HEK293 (cell line): ENCODE data around the gene CCL4.

Source experiments
- CTCF ChIA-PET: fragments of 350-600 bp; formaldehyde crosslinking; extraction: SDS; loops from one replicate; lab custom pipeline; 2021; ENCODE audit warnings: antibody characterized with exemption; lab: Yijun Ruan, JAX
- POLR2A ChIA-PET: fragments of 300-600 bp; formaldehyde crosslinking; extraction: SDS; loops from one replicate; lab custom pipeline; 2020; ENCODE audit warnings: antibody characterized with exemption, inconsistent platforms; lab: Yijun Ruan, JAX
- H3K27ac ChIP-seq: fragments of 200-500 bp; sonication (Bioruptor generic); 2 replicates; pipeline ENCODE4 v1.5.1; 2014; ENCODE audit warnings: low read depth, low read length, control low read depth, inconsistent platforms; ENCODE audit errors: extremely low read depth
- H3K36me3 ChIP-seq, 2 experiments: fragments of 200-500 bp in 1 of 2; sonication (Bioruptor generic) in 1 of 2; 1 replicate in 1 of 2; 2 replicates in 1 of 2; pipeline ENCODE4 v1.5.1; 2014 to 2017; ENCODE audit warnings: inconsistent platforms in 2 of 2, low read length in 2 of 2; ENCODE audit not compliant: control insufficient read depth in 2 of 2, insufficient read depth in 1 of 2
- H3K4me1 ChIP-seq: fragments of 200-500 bp; sonication (Bioruptor generic); 2 replicates; pipeline ENCODE4 v1.5.1; 2014; ENCODE audit warnings: mild to moderate bottlenecking, low read length, inconsistent platforms; ENCODE audit not compliant: control insufficient read depth, insufficient read depth
- H3K4me3 ChIP-seq: 2 replicates; pipeline ENCODE4 v1.5.1; 2011; ENCODE audit warnings: low read depth, mild to moderate bottlenecking, control low read depth, low read length, moderate library complexity
- H3K9me3 ChIP-seq: fragments of 200-500 bp; sonication (Bioruptor generic); 2 replicates; pipeline ENCODE4 v1.5.1; 2014; ENCODE audit warnings: low read depth, low read length, inconsistent platforms; ENCODE audit not compliant: control insufficient read depth, insufficient read depth
- HOXC10 ChIP-seq: sonication (generic); formaldehyde crosslinking; IDR thresholded peaks from 2 replicates; pipeline ENCODE4 v1.8.1; 2023; ENCODE audit warnings: mild to moderate bottlenecking, missing genetic modification reagents
- KLF1 ChIP-seq: fragments of 450-650 bp; formaldehyde crosslinking; IDR thresholded peaks from 2 replicates; pipeline ENCODE4 v1.5.1; 2016; ENCODE audit warnings: missing biosample characterization, missing genetic modification characterization
- OSR2 ChIP-seq: fragments of 450-650 bp; formaldehyde crosslinking; IDR thresholded peaks from 2 replicates; pipeline ENCODE4 v1.5.1; 2016; ENCODE audit warnings: missing biosample characterization, missing genetic modification characterization
- RBAK ChIP-seq: fragments of 450-650 bp; formaldehyde crosslinking; IDR thresholded peaks from 2 replicates; pipeline ENCODE4 v1.5.1; 2016; ENCODE audit warnings: missing biosample characterization, missing genetic modification characterization
- SP7 ChIP-seq: fragments of 450-650 bp; formaldehyde crosslinking; IDR thresholded peaks from 2 replicates; pipeline ENCODE4 v1.5.1; 2016; ENCODE audit warnings: missing biosample characterization, missing genetic modification characterization
- YY2 ChIP-seq: fragments of 450-650 bp; formaldehyde crosslinking; IDR thresholded peaks from 2 replicates; pipeline ENCODE4 v1.5.1; 2016; ENCODE audit warnings: missing biosample characterization, missing genetic modification characterization
- ZBTB8A ChIP-seq: fragments of 450-650 bp; formaldehyde crosslinking; IDR thresholded peaks from 2 replicates; pipeline ENCODE4 v1.5.1; 2016; ENCODE audit warnings: missing biosample characterization, missing genetic modification characterization
- ZNF138 ChIP-seq: fragments of 450-650 bp; formaldehyde crosslinking; IDR thresholded peaks from 2 replicates; pipeline ENCODE4 v1.5.1; 2016; ENCODE audit warnings: missing biosample characterization, missing genetic modification characterization, borderline replicate concordance
- ZNF174 ChIP-seq: fragments of 450-650 bp; formaldehyde crosslinking; IDR thresholded peaks from 2 replicates; pipeline ENCODE4 v1.5.0; 2017; ENCODE audit warnings: missing biosample characterization, mild to moderate bottlenecking, missing genetic modification characterization
- ZNF19 ChIP-seq: fragments of 450-650 bp; formaldehyde crosslinking; IDR thresholded peaks from 2 replicates; pipeline ENCODE4; 2016; ENCODE audit warnings: missing biosample characterization, missing genetic modification characterization, low read depth
- ZNF248 ChIP-seq: fragments of 450-650 bp; formaldehyde crosslinking; IDR thresholded peaks from 2 replicates; pipeline ENCODE4 v1.5.1; 2017; ENCODE audit warnings: missing biosample characterization, missing genetic modification characterization
- ZNF302 ChIP-seq: fragments of 450-650 bp; formaldehyde crosslinking; IDR thresholded peaks from 2 replicates; pipeline ENCODE4 v1.5.1; 2016; ENCODE audit warnings: missing biosample characterization, missing genetic modification characterization, low read depth
- ZNF510 ChIP-seq: fragments of 450-650 bp; formaldehyde crosslinking; IDR thresholded peaks from 2 replicates; pipeline ENCODE4 v1.5.1; 2018; ENCODE audit warnings: mild to moderate bottlenecking, missing genetic modification characterization, missing biosample characterization; ENCODE audit not compliant: insufficient replicate concordance
- ZNF560 ChIP-seq: fragments of 450-650 bp; formaldehyde crosslinking; IDR thresholded peaks from 2 replicates; pipeline ENCODE4 v1.5.1; 2017; ENCODE audit warnings: missing biosample characterization, missing genetic modification characterization, borderline replicate concordance
- ZNF747 ChIP-seq: fragments of 450-650 bp; formaldehyde crosslinking; IDR thresholded peaks from 2 replicates; pipeline ENCODE4 v1.5.1; 2016; ENCODE audit warnings: missing biosample characterization, missing genetic modification characterization
- ZNF776 ChIP-seq: fragments of 450-650 bp; formaldehyde crosslinking; IDR thresholded peaks from 2 replicates; pipeline ENCODE4 v1.5.0; 2017; ENCODE audit warnings: missing biosample characterization, missing genetic modification characterization, borderline replicate concordance
- ZNF777 ChIP-seq: fragments of 450-650 bp; formaldehyde crosslinking; IDR thresholded peaks from 2 replicates; pipeline ENCODE4 v1.5.1; 2017; ENCODE audit warnings: missing biosample characterization, missing genetic modification characterization, borderline replicate concordance
- ZNF785 ChIP-seq: fragments of 450-650 bp; formaldehyde crosslinking; IDR thresholded peaks from 2 replicates; pipeline ENCODE4 v1.5.1; 2016; ENCODE audit warnings: missing biosample characterization, missing genetic modification characterization
- ZSCAN16 ChIP-seq: fragments of 450-650 bp; formaldehyde crosslinking; IDR thresholded peaks from 2 replicates; pipeline ENCODE4 v1.5.1; 2016; ENCODE audit warnings: missing biosample characterization, missing genetic modification characterization
- TF ChIP-seq, protein P1 (sequence below): fragments of 450-650 bp; formaldehyde crosslinking; IDR thresholded peaks from 2 replicates; pipeline ENCODE4 v1.5.1; 2017; ENCODE audit warnings: missing biosample characterization, missing genetic modification characterization
- TF ChIP-seq, protein P2 (sequence below): fragments of 450-650 bp; formaldehyde crosslinking; IDR thresholded peaks from 2 replicates; pipeline ENCODE4 v1.5.1; 2016; ENCODE audit warnings: missing biosample characterization, missing genetic modification characterization, borderline replicate concordance
- TF ChIP-seq, protein P3 (sequence below): fragments of 450-650 bp; formaldehyde crosslinking; IDR thresholded peaks from 2 replicates; pipeline ENCODE4 v1.5.1; 2016; ENCODE audit warnings: missing biosample characterization, missing genetic modification characterization
- TF ChIP-seq, protein P4 (sequence below): fragments of 450-650 bp; formaldehyde crosslinking; IDR thresholded peaks from 2 replicates; pipeline ENCODE4 v1.5.1; 2017; ENCODE audit warnings: missing biosample characterization, missing genetic modification characterization

Gene CCL4

DNA sequence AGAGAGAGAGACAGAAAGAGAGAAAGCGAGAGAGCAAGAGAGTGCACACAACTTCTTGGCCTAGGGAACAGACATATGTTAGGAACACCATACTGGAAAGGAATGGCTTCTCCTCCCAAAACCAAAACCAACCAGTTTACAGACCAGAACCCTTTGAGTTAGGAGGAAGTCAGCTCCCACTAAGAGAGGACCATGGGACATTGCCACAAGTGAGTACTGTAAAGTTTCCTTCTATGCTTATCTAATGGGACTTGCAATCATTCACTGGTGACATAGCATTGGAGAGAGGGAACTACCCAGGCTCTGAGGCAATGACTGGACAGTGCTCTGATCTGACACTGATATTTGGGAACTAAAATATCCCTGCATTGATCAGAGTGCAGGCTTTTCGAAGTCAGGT, 40.4 kb downstream of the CCL4 start:
- TF ChIP-seq ZNF248 (tag by site-specific recombination) (0 out of 2 replicates have a peak, but pooled peaks have one; percentile 71), ZBTB8A (tag by site-specific recombination) (no peak), ZNF776 (tag by site-specific recombination) (peak; percentile 24; the same call in 1 of the 2 replicates), ZNF747 (tag by site-specific recombination) (0 out of 2 replicates have a peak, but pooled peaks have one; percentile 48), ZNF777 (tag by site-specific recombination) (no peak), KLF1 (tag by site-specific recombination) (no peak), YY2 (tag by site-specific recombination) (no peak)
- TF ChIP-seq, protein P1, sequence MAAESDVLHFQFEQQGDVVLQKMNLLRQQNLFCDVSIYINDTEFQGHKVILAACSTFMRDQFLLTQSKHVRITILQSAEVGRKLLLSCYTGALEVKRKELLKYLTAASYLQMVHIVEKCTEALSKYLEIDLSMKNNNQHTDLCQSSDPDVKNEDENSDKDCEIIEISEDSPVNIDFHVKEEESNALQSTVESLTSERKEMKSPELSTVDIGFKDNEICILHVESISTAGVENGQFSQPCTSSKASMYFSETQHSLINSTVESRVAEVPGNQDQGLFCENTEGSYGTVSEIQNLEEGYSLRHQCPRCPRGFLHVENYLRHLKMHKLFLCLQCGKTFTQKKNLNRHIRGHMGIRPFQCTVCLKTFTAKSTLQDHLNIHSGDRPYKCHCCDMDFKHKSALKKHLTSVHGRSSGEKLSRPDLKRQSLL (tag by site-specific recombination), result no peak
- Histone ChIP-seq H3K4me3 (no peak overlapping the region), H3K27ac (no peak overlapping the region), H3K4me1 (no peaks in the 10 kb centered on the region), H3K36me3 (no peaks in the 10 kb centered on the region), H3K9me3 (no peaks in the 10 kb centered on the region; the same call in 1 of the 2 replicates)
- POLR2A ChIA-PET, result no interaction called here
- CTCF ChIA-PET, result interaction anchor here (0.6 to 10.6 kb wide), 6 partner anchors 14 to 1371 kb away, joined by 3 to 319 read pairs (median 4); no protein-coding TSS in a partner anchor

DNA sequence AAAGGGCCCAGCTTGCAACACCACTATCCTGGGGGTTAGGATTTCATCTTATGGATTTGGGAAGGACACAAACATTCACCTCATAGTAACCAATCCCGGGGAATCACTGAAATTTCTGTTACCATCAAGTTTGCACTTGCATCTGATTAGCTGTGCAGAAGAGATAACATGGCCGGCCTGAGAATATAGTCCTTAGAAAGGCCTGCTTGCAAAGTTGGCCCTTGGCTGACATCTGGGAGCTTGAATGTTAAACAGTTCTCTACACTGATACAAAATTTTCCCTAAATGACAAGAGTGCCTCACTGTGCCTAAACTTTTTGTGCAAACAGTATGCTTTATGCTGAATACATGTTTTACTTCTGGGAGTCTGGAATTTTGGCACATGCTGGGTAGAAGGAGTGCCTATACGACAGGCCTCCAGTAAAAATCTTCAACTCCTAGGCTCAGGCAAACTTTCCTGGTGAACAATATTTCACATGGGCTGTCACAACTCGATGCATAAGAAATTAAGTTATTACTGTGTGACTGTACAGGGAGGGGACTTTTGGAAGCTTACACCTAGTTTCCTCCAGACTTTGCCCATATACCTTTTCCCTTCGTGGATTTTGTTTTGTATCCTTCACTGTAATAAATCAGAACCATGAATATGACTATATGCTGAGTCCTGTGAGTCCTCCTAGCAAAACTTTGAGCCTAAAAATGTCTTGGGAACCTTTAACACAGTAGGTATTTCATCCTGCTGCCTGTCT, 41.5 kb downstream of the CCL4 start:
- Histone ChIP-seq H3K27ac (no peak overlapping the region), H3K4me1 (no peaks in the 10 kb centered on the region), H3K4me3 (no peak overlapping the region), H3K36me3 (no peaks in the 10 kb centered on the region), H3K9me3 (no peaks in the 10 kb centered on the region)
- CTCF ChIA-PET, result interaction anchor here (0.6 to 10.6 kb wide), 11 partner anchors 16 to 338 kb away, joined by 3 to 330 read pairs (median 7); partner anchors contain the start of gene CCL16
- POLR2A ChIA-PET, result no interaction called here
- no peak for TF ChIP-seq ZNF560 (tag by site-specific recombination)
- no peak for TF ChIP-seq ZNF248 (tag by site-specific recombination)
- TF ChIP-seq, protein P2, sequence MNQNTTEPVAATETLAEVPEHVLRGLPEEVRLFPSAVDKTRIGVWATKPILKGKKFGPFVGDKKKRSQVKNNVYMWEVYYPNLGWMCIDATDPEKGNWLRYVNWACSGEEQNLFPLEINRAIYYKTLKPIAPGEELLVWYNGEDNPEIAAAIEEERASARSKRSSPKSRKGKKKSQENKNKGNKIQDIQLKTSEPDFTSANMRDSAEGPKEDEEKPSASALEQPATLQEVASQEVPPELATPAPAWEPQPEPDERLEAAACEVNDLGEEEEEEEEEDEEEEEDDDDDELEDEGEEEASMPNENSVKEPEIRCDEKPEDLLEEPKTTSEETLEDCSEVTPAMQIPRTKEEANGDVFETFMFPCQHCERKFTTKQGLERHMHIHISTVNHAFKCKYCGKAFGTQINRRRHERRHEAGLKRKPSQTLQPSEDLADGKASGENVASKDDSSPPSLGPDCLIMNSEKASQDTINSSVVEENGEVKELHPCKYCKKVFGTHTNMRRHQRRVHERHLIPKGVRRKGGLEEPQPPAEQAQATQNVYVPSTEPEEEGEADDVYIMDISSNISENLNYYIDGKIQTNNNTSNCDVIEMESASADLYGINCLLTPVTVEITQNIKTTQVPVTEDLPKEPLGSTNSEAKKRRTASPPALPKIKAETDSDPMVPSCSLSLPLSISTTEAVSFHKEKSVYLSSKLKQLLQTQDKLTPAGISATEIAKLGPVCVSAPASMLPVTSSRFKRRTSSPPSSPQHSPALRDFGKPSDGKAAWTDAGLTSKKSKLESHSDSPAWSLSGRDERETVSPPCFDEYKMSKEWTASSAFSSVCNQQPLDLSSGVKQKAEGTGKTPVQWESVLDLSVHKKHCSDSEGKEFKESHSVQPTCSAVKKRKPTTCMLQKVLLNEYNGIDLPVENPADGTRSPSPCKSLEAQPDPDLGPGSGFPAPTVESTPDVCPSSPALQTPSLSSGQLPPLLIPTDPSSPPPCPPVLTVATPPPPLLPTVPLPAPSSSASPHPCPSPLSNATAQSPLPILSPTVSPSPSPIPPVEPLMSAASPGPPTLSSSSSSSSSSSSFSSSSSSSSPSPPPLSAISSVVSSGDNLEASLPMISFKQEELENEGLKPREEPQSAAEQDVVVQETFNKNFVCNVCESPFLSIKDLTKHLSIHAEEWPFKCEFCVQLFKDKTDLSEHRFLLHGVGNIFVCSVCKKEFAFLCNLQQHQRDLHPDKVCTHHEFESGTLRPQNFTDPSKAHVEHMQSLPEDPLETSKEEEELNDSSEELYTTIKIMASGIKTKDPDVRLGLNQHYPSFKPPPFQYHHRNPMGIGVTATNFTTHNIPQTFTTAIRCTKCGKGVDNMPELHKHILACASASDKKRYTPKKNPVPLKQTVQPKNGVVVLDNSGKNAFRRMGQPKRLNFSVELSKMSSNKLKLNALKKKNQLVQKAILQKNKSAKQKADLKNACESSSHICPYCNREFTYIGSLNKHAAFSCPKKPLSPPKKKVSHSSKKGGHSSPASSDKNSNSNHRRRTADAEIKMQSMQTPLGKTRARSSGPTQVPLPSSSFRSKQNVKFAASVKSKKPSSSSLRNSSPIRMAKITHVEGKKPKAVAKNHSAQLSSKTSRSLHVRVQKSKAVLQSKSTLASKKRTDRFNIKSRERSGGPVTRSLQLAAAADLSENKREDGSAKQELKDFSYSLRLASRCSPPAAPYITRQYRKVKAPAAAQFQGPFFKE (tag by site-specific recombination), result no peak
- TF ChIP-seq, protein P3, sequence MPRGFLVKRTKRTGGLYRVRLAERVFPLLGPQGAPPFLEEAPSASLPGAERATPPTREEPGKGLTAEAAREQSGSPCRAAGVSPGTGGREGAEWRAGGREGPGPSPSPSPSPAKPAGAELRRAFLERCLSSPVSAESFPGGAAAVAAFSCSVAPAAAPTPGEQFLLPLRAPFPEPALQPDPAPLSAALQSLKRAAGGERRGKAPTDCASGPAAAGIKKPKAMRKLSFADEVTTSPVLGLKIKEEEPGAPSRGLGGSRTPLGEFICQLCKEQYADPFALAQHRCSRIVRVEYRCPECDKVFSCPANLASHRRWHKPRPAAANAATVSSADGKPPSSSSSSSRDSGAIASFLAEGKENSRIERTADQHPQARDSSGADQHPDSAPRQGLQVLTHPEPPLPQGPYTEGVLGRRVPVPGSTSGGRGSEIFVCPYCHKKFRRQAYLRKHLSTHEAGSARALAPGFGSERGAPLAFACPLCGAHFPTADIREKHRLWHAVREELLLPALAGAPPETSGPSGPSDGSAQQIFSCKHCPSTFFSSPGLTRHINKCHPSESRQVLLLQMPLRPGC (tag by site-specific recombination), result no peak
- no peak for TF ChIP-seq ZNF785 (tag by site-specific recombination)
- TF ChIP-seq OSR2 (tag by site-specific recombination), result no peak
- no peak for TF ChIP-seq RBAK (tag by site-specific recombination)
- TF ChIP-seq ZNF19 (tag by site-specific recombination), result no peak
- no peak for TF ChIP-seq ZSCAN16 (tag by site-specific recombination)
- TF ChIP-seq ZNF138 (tag by site-specific recombination), result no peak
- TF ChIP-seq, protein P4, sequence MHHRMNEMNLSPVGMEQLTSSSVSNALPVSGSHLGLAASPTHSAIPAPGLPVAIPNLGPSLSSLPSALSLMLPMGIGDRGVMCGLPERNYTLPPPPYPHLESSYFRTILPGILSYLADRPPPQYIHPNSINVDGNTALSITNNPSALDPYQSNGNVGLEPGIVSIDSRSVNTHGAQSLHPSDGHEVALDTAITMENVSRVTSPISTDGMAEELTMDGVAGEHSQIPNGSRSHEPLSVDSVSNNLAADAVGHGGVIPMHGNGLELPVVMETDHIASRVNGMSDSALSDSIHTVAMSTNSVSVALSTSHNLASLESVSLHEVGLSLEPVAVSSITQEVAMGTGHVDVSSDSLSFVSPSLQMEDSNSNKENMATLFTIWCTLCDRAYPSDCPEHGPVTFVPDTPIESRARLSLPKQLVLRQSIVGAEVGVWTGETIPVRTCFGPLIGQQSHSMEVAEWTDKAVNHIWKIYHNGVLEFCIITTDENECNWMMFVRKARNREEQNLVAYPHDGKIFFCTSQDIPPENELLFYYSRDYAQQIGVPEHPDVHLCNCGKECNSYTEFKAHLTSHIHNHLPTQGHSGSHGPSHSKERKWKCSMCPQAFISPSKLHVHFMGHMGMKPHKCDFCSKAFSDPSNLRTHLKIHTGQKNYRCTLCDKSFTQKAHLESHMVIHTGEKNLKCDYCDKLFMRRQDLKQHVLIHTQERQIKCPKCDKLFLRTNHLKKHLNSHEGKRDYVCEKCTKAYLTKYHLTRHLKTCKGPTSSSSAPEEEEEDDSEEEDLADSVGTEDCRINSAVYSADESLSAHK, result no peak
- no peak for TF ChIP-seq ZNF174 (tag by site-specific recombination)
- no peak for TF ChIP-seq ZNF302 (tag by site-specific recombination)
- no peak for TF ChIP-seq HOXC10
- TF ChIP-seq ZNF510, result no peak
- no peak for TF ChIP-seq SP7 (tag by site-specific recombination)
